HEK293 (cell line): Measurements from ENCODE around the gene NUCB1.

Source experiments
- EGR2 ChIP-seq: fragments of 450-650 bp; formaldehyde crosslinking; IDR thresholded peaks from 2 replicates; pipeline ENCODE4 v1.5.1; 2016; ENCODE audit warnings: low read depth, missing biosample characterization, missing genetic modification characterization
- GLI2 ChIP-seq: fragments of 450-650 bp; formaldehyde crosslinking; IDR thresholded peaks from 2 replicates; pipeline ENCODE4; 2017; ENCODE audit warnings: missing biosample characterization, missing genetic modification characterization, low read depth, borderline replicate concordance
- KLF9 ChIP-seq: fragments of 450-650 bp; formaldehyde crosslinking; IDR thresholded peaks from 2 replicates; pipeline ENCODE4 v1.5.1; 2016; ENCODE audit warnings: missing biosample characterization, missing genetic modification characterization, low read depth
- PRDM4 ChIP-seq: fragments of 450-650 bp; formaldehyde crosslinking; IDR thresholded peaks from 2 replicates; pipeline ENCODE4 v1.5.1; 2017; ENCODE audit warnings: missing biosample characterization, missing genetic modification characterization
- REST ChIP-seq: fragments of 450-650 bp; formaldehyde crosslinking; IDR thresholded peaks from 2 replicates; pipeline ENCODE4 v1.5.1; 2016; ENCODE audit warnings: missing biosample characterization, missing genetic modification characterization
- SP2 ChIP-seq: fragments of 450-650 bp; formaldehyde crosslinking; IDR thresholded peaks from 2 replicates; pipeline ENCODE4 v1.5.1; 2016; ENCODE audit warnings: missing biosample characterization, missing genetic modification characterization
- ZBTB1 ChIP-seq: fragments of 450-650 bp; formaldehyde crosslinking; IDR thresholded peaks from 2 replicates; pipeline ENCODE4 v1.5.1; 2016; ENCODE audit warnings: missing biosample characterization, missing genetic modification characterization
- ZBTB10 ChIP-seq: fragments of 450-650 bp; formaldehyde crosslinking; IDR thresholded peaks from 2 replicates; pipeline ENCODE4 v1.5.1; 2016; ENCODE audit warnings: missing biosample characterization, missing genetic modification characterization
- ZBTB17 ChIP-seq: fragments of 450-650 bp; formaldehyde crosslinking; IDR thresholded peaks from 2 replicates; pipeline ENCODE4 v1.5.1; 2016; ENCODE audit warnings: missing biosample characterization, missing genetic modification characterization
- ZNF18 ChIP-seq: fragments of 450-650 bp; formaldehyde crosslinking; IDR thresholded peaks from 2 replicates; pipeline ENCODE4 v1.5.1; 2016; ENCODE audit warnings: missing biosample characterization, missing genetic modification characterization
- ZNF184 ChIP-seq: fragments of 450-650 bp; IDR thresholded peaks from 2 replicates; pipeline ENCODE4 v1.5.1; 2018; ENCODE audit warnings: missing biosample characterization, mild to moderate bottlenecking, missing genetic modification characterization
- ZNF214 ChIP-seq: fragments of 450-650 bp; formaldehyde crosslinking; IDR thresholded peaks from 2 replicates; pipeline ENCODE4 v1.5.1; 2017; ENCODE audit warnings: missing biosample characterization, mild to moderate bottlenecking, missing genetic modification characterization, borderline replicate concordance
- ZNF223 ChIP-seq: fragments of 450-650 bp; formaldehyde crosslinking; IDR thresholded peaks from 2 replicates; pipeline ENCODE4 v1.5.1; 2016; ENCODE audit warnings: missing biosample characterization, missing genetic modification characterization
- ZNF239 ChIP-seq: fragments of 450-650 bp; formaldehyde crosslinking; IDR thresholded peaks from 2 replicates; pipeline ENCODE4 v1.5.1; 2016; ENCODE audit warnings: missing biosample characterization, missing genetic modification characterization
- ZNF423 ChIP-seq: fragments of 450-650 bp; formaldehyde crosslinking; IDR thresholded peaks from 2 replicates; pipeline ENCODE4 v1.5.1; 2016; ENCODE audit warnings: missing biosample characterization, missing genetic modification characterization
- ZNF518A ChIP-seq: fragments of 450-650 bp; formaldehyde crosslinking; conservative IDR thresholded peaks from 2 replicates; pipeline ENCODE4 v1.5.1; 2016; ENCODE audit warnings: low read depth, missing biosample characterization, missing genetic modification characterization
- ZNF585B ChIP-seq: fragments of 450-650 bp; formaldehyde crosslinking; IDR thresholded peaks from 2 replicates; pipeline ENCODE4 v1.5.1; 2016; ENCODE audit warnings: missing biosample characterization, missing genetic modification characterization
- ZNF624 ChIP-seq: fragments of 450-650 bp; formaldehyde crosslinking; IDR thresholded peaks from 2 replicates; pipeline ENCODE4 v1.5.1; 2017; ENCODE audit warnings: missing biosample characterization, missing genetic modification characterization
- ZNF654 ChIP-seq: fragments of 450-650 bp; formaldehyde crosslinking; IDR thresholded peaks from 2 replicates; pipeline ENCODE4 v1.5.1; 2016; ENCODE audit warnings: low read depth, missing biosample characterization, missing genetic modification characterization
- ZNF692 ChIP-seq: fragments of 450-650 bp; formaldehyde crosslinking; IDR thresholded peaks from 2 replicates; pipeline ENCODE4 v1.5.1; 2016; ENCODE audit warnings: missing biosample characterization, missing genetic modification characterization
- ZNF76 ChIP-seq: fragments of 450-650 bp; formaldehyde crosslinking; IDR thresholded peaks from 2 replicates; pipeline ENCODE4; 2016; ENCODE audit warnings: low read depth, missing biosample characterization, missing genetic modification characterization, borderline replicate concordance

NUCB1 gene

GRCh38 chr19:48963371-48964204 is 63.5 kb downstream of the NUCB1 start (continued):
- TF ChIP-seq ZBTB10 (peak; percentile 98), ZNF214 (tag by site-specific recombination) (no peak), ZNF76 (tag by site-specific recombination) (peak; percentile 53; the same call in 1 of the 2 replicates), SP2 (peak; percentile 29; the same call in 1 of the 2 replicates), ZBTB17 (tag by site-specific recombination) (peak; percentile 94), ZNF585B (tag by site-specific recombination) (no peak), REST (tag by site-specific recombination) (no peak), ZNF518A (tag by site-specific recombination) (peak; percentile 29; the same call in 1 of the 2 replicates), ZNF624 (tag by site-specific recombination) (no peak), PRDM4 (tag by site-specific recombination) (peak; percentile 58; the same call in 1 of the 2 replicates), ZNF654 (no peak), ZNF692 (tag by site-specific recombination) (peak; percentile 98), ZNF184 (tag by site-specific recombination) (no peak), EGR2 (tag by site-specific recombination) (0 out of 2 replicates have a peak, but pooled peaks have one; percentile 9), ZNF223 (tag by site-specific recombination) (peak; percentile 55; the same call in 1 of the 2 replicates), KLF9 (tag by site-specific recombination) (peak; percentile 86), ZNF423 (no peak), ZBTB1 (tag by site-specific recombination) (no peak), ZNF18 (tag by site-specific recombination) (no peak), ZNF239 (tag by site-specific recombination) (no peak; the same call in 1 of the 2 replicates), GLI2 (tag by site-specific recombination) (no peak)
